ENCODE data around the gene LDAF1.
"Not testable (repeated sequence)": the region's sequence is repeated elsewhere in the genome, so short reads cannot be mapped to it uniquely, and the experiment has no call there.

LDAF1 gene

DNA sequence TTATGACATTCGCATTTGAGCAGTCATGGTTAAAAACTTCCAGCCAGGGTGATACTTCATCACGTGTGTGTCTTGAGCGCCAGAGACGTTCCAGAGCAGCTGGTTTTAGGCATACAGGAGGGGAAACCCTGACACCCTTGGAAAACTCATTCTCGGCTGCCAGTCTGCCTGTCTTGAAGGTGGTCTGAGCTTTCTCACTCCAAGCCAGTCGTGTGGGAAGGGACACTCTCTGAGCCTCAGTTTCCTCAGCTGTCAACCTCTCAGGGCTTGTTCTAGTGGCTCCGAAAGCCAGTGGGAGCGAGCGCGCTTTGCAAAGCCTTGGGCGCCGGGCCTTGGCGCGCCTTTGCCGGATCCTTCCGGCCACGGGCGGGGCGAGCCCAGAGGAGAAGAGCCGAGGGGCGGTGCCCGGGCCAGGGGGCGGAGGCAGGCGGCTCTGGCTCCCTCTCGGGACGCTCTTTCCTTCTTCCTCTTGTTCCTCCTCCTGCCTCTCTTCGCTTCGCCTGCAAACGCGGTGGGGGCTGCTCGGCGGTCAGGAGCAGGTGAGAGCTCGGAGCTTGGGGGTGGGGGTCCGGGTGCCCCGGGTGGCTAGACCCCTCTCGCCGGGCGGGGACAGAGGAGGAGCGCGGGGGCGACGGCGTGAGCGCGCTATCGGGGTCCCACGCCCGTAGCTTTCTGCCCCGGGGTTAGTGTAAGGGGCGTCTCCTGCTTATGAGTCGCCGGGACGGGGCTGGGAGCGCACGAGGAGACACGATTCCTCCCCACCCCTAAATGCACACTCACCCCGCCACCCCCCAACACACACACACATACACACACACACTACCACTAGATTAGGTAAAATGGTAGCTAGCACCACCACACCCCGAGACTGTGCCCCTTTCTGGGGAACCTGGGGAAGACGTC, at the start of gene LDAF1:
Gene LDAF1 (plus strand): TSS at position 467 of the 903 bp plus-strand sequence. CDS start 2,509 bp downstream, outside the sequence.
- H3K4me3 ChIP-seq (ENCODE audit: low read depth, low read length), result peak within 1 kb of the TSS; percentile 52

DNA sequence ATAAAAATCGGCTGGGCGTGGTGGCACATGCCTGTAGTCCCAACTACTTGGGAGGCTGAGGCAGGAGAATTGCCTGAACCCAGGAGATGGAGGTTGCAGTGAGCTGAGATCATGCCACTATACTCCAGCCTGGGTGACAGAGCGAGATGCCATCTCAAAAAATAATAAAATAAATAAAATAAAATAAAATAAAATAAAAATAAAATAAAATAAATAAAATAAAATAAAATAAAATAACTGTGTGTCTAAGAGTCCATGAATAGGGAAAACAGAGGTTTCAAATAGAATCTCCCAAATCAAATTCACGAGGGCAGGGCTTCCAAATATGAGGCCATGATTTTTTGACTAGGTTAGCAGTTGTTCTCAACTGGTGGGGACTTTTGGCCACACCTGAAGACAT, 42.9 kb upstream of the LDAF1 start:
- H3K4me3 ChIP-seq (ENCODE audit: low read depth, low read length), result not testable (repeated sequence)

DNA sequence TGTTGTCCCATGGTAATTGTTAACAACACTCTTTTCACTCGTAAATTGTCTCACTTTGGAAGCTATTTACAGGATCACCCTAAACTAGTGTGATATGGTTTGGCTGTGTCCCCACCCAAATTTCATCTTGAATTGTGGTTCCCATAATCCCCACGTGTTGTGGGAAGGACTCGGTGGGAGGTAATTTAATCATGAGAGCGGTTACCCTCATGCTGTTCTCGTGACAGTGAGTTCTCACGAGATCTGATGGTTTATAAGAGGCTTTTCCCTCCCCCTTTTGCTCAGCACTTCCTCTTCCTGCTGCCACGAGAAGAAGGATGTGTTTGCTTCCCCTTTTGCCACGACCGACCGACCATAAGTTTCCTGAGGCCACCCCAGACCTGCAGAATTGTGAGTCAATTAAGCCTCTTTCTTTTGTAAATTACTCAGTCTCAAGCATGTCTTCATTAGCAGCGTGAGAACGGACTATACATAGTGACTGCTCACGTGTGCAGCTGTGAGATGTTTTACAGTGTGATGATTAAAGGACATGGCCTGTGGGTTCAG, 42.3 kb upstream of the LDAF1 start:
- no peak overlapping the region for H3K4me3 ChIP-seq (ENCODE audit: low read depth, low read length)

DNA sequence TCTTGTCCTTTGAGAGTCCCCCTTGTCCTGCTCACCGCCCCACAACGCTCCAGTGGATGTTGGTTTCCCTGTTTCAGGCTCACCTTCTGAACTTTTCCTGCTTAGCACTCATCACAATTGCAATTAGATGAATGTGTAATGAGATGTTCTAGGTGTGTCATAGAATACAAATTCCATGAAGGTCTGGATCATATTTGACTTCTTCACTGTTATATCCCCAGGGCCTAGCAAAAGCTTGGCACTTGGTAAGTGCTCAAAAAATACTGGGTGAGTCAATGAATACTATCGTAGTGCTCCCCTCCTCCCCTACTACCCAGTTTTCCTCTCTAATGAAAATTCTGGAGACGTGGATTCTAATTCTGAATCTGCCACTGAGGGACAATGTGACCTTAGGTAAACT, 40.9 kb upstream of the LDAF1 start:
- no peak overlapping the region for H3K4me3 ChIP-seq (ENCODE audit: low read depth, low read length)

DNA sequence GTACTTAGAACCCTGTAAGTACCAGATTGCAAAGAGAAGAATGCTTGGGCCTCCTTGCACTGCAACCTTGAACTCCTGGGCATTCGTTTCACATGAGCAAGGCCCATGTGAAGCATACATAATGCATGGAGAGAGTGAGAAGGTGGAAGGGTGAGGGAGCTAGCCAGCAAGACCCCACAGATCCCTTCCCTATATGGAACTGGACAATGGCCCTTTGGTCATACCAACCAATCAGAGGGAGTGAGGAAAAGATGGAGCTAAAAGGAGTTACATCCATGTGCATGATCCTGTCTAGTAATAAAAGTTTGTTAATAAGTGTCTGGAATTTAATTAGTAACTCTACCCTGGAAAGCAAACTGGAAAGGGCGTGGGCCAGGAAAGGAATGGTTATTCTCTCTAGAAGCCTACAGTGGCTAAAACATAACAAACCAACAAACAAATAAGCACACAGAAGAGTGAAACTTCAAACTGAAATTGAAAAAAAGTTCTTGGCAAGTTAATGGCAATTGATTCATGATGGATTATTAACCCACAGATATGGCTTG, 37.4 kb upstream of the LDAF1 start:
- H3K4me3 ChIP-seq (ENCODE audit: low read depth, low read length), result no peak overlapping the region

DNA sequence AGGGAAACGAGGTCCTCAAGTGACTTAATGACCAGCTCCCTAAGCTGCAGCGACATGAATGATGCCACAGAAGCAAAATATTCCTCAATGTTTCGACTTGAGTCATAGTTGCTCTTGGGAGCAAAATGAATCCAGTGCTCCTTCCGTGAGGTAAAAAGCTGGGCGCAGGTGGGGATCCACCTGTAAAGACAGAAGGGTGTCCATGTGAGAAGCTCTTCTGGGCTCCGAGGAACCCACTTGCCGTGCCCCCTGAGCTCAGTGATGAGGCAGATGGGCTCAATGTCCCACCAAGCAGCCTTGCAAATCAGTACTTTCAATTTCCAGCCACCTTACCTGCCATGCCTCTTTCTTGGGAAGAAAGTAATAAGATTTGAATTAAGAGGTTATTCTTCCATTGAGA, 33.3 kb upstream of the LDAF1 start:
- no peak overlapping the region for H3K4me3 ChIP-seq (ENCODE audit: low read depth, low read length)

DNA sequence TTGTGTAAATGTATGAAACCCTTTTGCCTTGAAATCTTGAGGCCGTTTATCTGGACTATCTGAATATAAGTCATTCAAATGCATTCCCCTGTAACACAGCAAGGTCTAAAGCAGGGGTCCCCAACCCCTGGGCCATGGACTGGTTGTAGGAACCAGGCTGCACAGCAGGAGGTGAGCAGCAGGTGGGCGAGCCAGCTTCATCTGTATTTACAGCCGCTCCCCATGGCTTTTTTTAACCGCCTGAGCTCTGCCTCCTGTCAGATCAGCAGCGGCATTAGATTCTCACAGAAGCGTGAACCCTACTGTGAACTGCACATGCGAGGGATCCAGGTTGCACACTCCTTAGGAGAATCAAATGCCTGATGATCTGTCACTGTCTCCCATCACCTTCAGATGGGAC, 32.0 kb upstream of the LDAF1 start:
- H3K4me3 ChIP-seq (ENCODE audit: low read depth, low read length), result no peak overlapping the region

DNA sequence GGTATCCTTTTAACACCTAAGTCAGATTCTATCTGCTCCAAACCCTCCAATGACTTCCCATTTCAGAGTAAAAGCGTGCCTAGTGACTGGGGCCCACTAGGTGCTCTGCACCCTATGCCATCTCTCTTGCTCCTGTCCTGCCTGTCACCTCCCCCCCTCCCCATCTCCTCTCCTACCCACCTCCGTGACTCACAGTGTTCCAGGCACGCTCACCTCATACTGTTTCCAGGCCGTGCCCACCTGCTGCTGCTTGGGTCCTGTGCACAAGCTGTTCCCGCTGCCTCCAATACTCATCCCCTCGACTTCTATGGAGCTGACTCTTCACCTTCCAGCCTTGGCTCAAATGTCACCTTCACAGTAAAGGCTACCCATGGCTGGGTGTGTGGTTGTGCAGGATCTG, 29.5 kb upstream of the LDAF1 start:
- H3K4me3 ChIP-seq (ENCODE audit: low read depth, low read length), result no peak overlapping the region

DNA sequence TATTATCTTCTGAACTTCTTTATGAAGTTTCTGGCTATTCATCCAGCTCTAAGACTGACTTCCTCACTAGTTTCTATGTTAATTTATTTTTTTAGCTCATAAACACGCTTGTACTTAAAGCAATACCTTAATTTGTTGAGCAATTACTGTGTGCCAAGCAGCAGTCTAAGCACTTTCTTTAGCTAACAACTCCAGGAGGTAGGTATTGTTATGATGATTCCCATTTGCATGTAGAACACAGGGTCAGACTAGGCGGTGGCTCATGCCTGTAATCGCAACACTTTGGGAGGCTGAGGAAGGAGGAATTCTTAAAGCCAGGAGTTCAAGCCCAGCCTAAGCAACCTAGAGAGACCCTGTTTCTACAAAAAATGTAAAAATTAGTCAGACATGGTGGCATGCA, 27.7 kb upstream of the LDAF1 start:
- H3K4me3 ChIP-seq (ENCODE audit: low read depth, low read length), result no peak overlapping the region

DNA sequence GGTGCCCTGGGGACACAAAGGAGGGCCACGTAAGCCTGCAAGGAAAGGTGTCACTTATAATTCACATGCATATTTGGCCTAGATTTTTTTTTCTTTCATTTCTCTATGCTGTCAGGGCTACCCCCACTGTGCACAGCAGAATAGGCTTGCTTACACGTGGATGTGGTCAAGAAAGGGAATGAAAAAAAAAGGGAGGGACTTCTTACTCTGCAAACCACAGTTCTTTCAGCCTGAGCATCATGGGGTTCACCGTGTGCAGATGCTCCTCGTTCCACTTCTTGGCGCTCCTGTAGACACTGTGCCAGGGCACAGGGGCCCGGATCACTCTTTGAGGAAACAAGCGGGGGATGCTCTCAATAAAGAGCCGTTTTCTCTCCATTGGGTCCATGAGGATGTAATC, 24.4 kb upstream of the LDAF1 start:
- no peak overlapping the region for H3K4me3 ChIP-seq (ENCODE audit: low read depth, low read length)

DNA sequence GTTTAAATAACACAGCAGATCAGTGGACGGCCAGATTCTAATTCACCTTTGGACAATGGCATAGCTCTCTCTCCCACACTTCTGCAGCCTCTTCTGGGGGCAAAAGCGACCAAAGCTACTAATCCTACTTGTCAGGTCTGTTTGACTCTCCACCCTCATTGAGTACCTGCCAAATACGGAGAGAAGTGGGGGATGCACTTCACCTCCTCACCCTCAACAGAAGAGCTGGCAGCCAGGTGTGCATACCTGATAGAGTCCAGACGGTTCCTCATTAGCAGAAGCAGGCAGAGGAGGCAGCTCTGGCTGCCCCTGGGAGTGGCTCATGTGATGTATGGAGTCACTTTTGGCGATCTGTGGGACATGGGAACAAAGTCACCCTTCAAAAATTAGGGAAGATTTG, 12.7 kb upstream of the LDAF1 start:
- H3K4me3 ChIP-seq (ENCODE audit: low read depth, low read length), result no peak overlapping the region

DNA sequence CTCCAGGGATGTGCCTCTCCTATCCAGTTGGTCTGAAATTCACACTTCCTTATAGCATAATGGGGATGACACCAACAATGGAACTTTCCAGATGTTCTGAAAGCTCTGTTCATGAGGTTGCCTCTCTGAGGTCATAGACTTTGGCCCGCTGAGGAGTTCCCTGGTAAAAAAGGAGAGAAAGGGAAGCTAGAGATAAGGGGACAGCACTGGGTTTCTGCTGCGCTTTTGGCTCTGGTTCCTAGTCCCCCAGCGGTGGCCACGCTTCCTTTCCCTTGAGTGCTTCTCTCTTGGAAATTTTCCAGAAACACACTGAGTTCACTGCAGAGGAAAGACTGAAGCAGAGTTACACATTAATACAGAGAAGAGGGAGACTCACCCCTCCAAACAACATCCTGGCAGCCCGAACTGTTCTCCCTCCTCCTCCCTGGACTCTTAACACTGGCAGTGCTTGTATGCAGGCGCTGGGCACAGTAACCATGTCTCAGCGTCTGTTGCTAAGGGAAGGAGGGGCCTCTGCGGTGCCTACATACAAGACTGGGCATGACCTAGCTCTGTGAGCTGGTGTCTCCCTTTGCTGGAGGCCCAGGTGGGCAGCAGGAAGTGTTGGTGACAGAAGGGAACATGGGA, 8.0 kb upstream of the LDAF1 start, which contains the start of gene DNAH3:
Gene DNAH3 (minus strand): TSS at position 472 of the 627 bp plus-strand sequence. CDS start 527 bp downstream, outside the sequence.
- H3K4me3 ChIP-seq (ENCODE audit: low read depth, low read length), result no peak within 1 kb of the TSS

DNA sequence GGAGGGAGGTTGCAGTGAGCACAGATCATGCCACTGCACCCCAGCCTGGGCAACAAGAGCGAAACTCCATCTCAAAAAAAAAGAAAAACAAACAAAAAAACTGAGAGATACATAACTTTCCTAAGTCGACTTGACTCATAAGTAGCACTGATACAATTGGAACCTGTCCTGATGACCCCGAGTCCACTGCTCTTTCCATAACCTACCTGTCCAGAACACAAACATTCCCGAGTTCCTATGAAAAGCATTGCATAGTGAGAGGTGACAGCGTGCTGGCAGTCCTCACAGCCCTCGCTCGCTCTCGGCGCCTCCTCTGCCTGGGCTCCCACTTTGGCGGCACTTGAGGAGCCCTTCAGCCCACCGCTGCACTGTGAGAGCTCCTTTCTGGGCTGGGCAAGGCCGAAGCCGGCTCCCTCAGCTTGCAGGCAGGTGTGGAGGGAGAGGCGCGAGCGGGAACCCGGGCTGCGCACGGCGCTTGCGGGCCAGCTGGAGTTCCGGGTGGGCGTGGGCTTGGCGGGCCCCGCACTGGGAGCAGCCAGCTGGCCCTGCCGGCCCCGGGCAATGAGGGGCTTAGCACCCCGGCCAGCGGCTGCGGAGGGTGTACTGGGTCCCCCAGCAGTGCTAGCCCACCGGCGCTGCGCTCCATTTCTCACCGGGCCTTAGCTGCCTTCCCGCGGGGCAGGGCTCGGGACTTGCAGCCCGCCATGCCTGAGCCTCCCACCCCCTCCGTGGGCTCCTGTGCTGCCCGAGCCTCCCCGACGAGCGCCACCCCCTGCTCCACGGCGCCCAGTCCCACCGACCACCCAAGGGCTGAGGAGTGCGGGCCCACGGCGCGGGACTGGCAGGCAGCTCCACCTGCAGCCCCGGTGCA, 6.1 kb upstream of the LDAF1 start:
- H3K4me3 ChIP-seq (ENCODE audit: low read depth, low read length), result not testable (repeated sequence)

DNA sequence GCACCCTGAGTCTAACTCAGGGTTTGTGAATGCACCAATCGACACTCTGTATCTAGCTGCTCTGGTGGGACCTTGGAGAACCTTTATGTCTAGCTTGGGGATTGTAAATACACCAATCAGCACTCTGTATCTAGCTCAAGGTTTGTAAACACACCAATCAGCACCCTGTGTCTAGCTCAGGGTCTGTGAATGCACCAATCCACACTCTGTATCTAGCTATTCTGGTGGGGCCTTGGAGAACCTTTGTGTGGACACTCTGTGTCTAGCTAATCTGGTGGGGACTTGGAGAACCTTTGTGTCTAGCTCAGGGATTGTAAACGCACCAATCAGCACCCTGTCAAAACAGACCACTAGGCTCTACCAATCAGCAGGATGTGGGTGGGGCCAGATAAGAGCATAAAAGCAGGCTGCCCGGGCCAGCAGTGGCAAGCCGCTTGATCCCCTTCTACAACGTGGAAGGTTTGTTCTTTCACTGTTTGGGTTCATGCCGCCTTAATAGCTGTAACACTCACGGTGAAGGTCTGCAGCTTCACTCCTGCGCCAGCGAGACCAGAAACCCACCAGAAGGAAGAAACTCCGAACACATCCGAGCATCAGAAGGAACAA, 5.2 kb upstream of the LDAF1 start:
- not testable (repeated sequence) for H3K4me3 ChIP-seq (ENCODE audit: low read depth, low read length)

DNA sequence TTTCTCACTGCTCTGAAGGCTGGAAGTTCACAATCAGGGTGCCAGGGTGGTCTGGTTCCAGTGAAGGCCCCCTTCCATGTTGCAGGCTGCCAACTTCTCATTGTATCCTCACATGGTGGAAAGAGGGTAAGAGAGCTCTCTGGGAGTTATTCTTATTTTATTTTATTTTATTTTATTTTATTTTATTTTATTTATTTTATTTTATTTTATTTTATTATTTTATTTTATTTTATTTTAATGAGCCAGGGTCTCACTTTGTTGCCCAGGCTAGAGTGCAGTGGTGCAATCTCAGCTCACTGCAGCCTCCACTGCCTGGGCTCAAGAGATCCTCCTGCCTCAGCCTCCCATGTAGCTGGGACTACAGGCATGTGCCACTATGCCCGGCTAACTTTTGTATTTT, 2.5 kb upstream of the LDAF1 start:
- H3K4me3 ChIP-seq (ENCODE audit: low read depth, low read length), result not testable (repeated sequence)

DNA sequence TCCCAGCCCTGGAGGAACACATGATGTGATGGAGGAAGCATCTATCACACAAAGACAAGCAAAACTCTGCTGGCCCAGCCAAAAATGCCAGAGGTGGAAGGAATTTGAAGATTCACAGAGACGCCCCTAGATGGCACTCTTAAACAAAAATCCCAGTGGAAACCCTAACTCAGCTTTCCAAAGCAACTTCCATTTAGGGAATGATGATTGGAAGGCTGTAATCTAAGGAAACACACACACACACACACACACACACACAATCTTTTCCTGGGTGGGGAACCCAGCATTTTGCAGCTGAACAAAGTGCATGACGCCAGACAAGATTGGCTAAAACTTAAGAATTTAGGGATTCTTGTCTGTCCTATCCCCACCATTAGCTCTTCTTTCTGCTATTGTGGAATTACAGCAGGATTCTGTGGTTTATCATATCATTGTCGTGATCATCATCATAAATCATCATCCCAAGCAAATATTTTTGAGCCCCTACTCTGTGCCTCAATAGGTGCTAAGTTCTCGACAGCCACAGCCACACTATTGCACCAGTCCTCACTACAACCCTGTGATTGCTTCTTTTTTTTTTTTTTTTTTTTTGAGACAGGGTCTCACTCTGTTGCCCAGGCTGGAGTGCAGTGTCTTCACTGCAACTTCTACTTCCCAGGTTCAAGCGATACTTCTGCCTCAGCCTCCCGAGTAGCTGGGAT, 1.6 kb upstream of the LDAF1 start:
- no peak overlapping the region for H3K4me3 ChIP-seq (ENCODE audit: low read depth, low read length)

DNA sequence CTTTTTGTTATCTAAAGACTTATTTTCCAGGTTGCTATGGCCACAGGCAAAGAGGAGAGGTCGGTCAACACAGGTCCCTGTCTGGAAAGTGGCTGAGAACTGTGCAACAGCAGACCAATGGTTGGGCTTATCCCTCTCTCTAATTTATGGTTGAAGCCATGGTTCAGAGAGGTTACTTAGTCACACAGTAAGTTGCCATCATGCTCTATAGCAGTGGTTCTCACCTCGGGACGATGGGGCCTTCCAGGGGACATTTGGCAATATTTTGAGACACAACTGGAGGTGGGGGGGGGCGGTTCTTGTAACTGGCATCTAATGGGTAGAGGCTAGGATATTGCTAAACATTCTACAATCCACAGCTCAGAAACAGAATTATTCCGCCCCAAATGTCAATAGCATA, 842 bp upstream of the LDAF1 start:
- H3K4me3 ChIP-seq (ENCODE audit: low read depth, low read length), result no peak overlapping the region

DNA sequence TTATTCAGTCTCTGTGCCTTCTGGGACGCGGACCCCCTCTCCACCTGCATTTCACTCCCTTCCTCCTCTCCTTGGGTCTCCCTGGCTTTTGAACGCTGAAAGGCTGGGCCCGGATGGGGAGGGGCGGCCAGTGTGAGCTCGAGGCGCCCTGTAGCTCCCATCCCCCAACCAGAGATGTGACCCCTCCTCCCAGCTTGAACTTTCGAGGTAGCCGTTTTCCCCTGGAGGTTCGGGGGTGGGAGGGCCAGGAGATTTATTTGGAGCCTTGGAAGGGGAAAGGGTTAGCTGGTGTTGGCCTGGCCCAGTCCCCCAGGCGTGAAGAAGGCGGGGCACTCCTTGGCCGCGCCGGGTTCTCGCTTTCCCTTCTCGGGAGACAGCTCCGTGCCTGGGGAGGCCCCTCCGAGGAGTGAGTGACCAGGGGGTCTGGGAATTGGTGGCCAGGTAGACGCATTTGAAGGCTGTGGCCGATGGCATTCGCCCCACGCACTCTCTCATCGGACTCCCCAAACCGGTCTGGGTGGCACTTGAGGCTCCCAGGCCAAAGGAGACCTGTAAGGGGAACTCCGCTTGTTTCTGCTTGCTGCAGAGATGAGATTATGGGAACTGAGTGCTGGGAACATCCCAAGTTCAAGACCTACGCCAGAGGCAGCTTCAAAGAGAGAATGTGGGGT, 942 bp downstream of the LDAF1 start:
- H3K4me3 ChIP-seq (ENCODE audit: low read depth, low read length), result peak overlapping the region; percentile 52

DNA sequence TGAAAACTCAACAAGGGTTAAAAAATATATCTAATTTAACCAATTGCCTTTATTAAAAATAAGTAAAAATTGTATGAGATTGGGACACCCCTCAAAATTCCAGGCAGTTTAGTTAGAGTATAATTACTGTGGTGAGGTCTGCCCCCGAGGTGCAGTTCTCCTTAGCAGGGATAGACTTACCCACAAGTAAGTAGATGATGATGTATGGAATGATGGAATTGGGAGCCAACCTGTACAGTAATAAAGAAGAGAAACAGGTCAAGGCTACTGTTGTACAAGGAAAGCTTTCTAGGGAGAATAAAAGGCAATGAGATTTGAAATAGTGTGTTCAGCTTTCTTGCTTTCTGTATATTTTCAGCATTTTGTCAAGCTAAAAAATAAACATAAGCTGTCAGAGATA, 1.8 kb downstream of the LDAF1 start:
- H3K4me3 ChIP-seq (ENCODE audit: low read depth, low read length), result no peak overlapping the region

All from iPS-11a (cell line).